Peyer's patch (tissue), 4 donors: ENCODE measurements around the gene POU5F1.

Experiments used
- POLR2A ChIP-seq, 2 donors: fragments of 450-650 bp; IDR thresholded peaks; one replicate each; pipeline ENCODE4 v1.5.1; 2017; ENCODE audit warnings: antibody characterized with exemption in 2 of 2, mild to moderate bottlenecking in 2 of 2, moderate library complexity in 2 of 2
- TF ChIP-seq, protein P1 (sequence below), 6 experiments: fragments of 450-650 bp in 4 of 6; fragments of 200-600 bp in 2 of 6; sonication (generic) in 1 of 6; IDR thresholded peaks; one replicate each; pipeline ENCODE4 v1.5.1; 2017 to 2019; ENCODE audit warnings: antibody characterized with exemption in 6 of 6, mild to moderate bottlenecking in 3 of 6, moderate library complexity in 1 of 6

DNA sequence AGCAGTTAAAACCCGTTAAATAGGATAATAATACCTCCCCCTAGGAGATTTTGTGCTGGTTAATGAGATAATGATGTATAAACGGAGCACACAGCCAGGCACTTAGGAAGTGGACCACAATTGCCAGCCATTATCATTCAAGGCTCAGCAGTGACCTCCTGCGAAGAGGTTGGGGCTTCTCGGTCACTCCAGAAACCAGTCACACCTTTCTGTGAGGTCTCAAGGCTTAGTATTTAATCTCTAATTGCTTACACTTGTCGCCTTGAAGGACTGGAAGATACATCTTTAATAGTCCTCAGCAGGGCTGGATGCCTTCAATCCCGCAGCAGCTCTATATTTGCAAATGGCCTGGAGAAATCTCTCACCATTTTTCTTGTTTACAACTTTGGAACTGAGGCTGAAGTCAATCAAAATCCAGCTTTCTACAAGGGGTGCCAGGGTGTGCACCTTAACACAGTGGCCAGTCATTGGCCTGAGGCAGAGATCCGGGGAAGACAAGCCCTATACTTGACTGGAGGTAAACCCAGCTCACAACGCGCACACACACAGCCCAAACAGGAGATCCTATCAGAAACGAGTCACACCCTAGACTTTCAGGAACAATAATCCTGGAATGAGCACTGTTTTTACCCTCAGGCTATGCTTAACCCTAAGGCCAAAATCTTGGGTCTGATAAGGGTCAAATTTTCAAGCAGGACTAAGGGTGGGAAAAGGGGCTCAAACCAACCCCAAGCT, 1.2 kb downstream of the POU5F1 start:
- TF ChIP-seq, protein P1, sequence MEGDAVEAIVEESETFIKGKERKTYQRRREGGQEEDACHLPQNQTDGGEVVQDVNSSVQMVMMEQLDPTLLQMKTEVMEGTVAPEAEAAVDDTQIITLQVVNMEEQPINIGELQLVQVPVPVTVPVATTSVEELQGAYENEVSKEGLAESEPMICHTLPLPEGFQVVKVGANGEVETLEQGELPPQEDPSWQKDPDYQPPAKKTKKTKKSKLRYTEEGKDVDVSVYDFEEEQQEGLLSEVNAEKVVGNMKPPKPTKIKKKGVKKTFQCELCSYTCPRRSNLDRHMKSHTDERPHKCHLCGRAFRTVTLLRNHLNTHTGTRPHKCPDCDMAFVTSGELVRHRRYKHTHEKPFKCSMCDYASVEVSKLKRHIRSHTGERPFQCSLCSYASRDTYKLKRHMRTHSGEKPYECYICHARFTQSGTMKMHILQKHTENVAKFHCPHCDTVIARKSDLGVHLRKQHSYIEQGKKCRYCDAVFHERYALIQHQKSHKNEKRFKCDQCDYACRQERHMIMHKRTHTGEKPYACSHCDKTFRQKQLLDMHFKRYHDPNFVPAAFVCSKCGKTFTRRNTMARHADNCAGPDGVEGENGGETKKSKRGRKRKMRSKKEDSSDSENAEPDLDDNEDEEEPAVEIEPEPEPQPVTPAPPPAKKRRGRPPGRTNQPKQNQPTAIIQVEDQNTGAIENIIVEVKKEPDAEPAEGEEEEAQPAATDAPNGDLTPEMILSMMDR (IDR thresholded peaks at IDR 0.05) = no peak
- TF ChIP-seq POLR2A (IDR thresholded peaks at IDR 0.05) = no peak
